CD14-positive monocyte (primary cell): ENCODE data around the gene IBA57. TPM values are rescaled to one million over a fixed set of nuclear protein-coding genes. Genes with fewer than 3 reads are reported as not detected.

Experiments
- DNase-seq, 3 donors: peaks; one replicate each; pipeline ENCODE4 v3.0.0-alpha.2; 2011 to 2022
- H2AFZ ChIP-seq: 2 replicates; pipeline ENCODE4 v1.6.0; 2012; ENCODE audit warnings: mild to moderate bottlenecking, low read depth, low read length, inconsistent platforms; ENCODE audit not compliant: insufficient read depth, poor library complexity, severe bottlenecking
- H3K27ac ChIP-seq, 2 donors: 1 replicate in 1 of 2; 2 replicates in 1 of 2; pipeline ENCODE4 v1.5.1; 2012 to 2013; ENCODE audit warnings: low read length in 2 of 2, control low read depth in 1 of 2, inconsistent platforms in 1 of 2, low read depth in 1 of 2, mild to moderate bottlenecking in 1 of 2
- H3K27me3 ChIP-seq, 2 donors: one replicate each; pipeline versions ENCODE4 v1.6.0 to v1.6.1; 2011 to 2013; ENCODE audit warnings: low read length in 2 of 2; ENCODE audit not compliant: control insufficient read depth in 2 of 2, insufficient read depth in 2 of 2
- H3K36me3 ChIP-seq, 2 donors: replicated peaks in 1 of 2; 1 replicate in 1 of 2; 2 replicates in 1 of 2; pipeline versions ENCODE4 v1.5.1 to v1.6.1; 2012 to 2013; ENCODE audit warnings: low read length in 2 of 2, control low read depth in 1 of 2, inconsistent platforms in 1 of 2, mild to moderate bottlenecking in 1 of 2; ENCODE audit not compliant: insufficient read depth in 2 of 2, control insufficient read depth in 1 of 2
- H3K4me1 ChIP-seq, 2 donors: 1 replicate in 1 of 2; 2 replicates in 1 of 2; pipeline versions ENCODE4 v1.5.1 to v1.6.1; 2012 to 2013; ENCODE audit warnings: low read length in 2 of 2, control low read depth in 1 of 2, inconsistent platforms in 1 of 2, mild to moderate bottlenecking in 1 of 2, moderate library complexity in 1 of 2; ENCODE audit not compliant: insufficient read depth in 2 of 2, control insufficient read depth in 1 of 2
- H3K4me2 ChIP-seq: replicated peaks from 2 replicates; pipeline ENCODE3; 2012; ENCODE audit warnings: low read length, moderate library complexity, mild to moderate bottlenecking; ENCODE audit not compliant: poor library complexity, severe bottlenecking; ENCODE audit errors: extremely low read depth
- H3K4me3 ChIP-seq, 3 experiments: fragments of 200-600 bp in 1 of 3; sonication (generic) in 1 of 3; replicated peaks in 1 of 3; 1 replicate in 2 of 3; 2 replicates in 1 of 3; pipeline ENCODE4 v1.5.1; 2011 to 2013; ENCODE audit warnings: low read length in 3 of 3, mild to moderate bottlenecking in 3 of 3, control low read depth in 2 of 3, low read depth in 2 of 3, inconsistent platforms in 1 of 3, moderate library complexity in 1 of 3
- H3K79me2 ChIP-seq: 2 replicates; pipeline ENCODE4 v1.6.0; 2012; ENCODE audit warnings: mild to moderate bottlenecking, control low read depth, inconsistent platforms, low read length, moderate library complexity; ENCODE audit not compliant: insufficient read depth
- H3K9ac ChIP-seq: 2 replicates; pipeline ENCODE4 v1.6.0; 2017; ENCODE audit warnings: low read length, mild to moderate bottlenecking; ENCODE audit not compliant: insufficient read depth, poor library complexity, severe bottlenecking
- H3K9me3 ChIP-seq, 2 donors: replicated peaks in 1 of 2; 1 replicate in 1 of 2; 2 replicates in 1 of 2; pipeline versions ENCODE4 v1.5.1 to v1.6.1; 2012 to 2013; ENCODE audit warnings: low read length in 2 of 2, control low read depth in 1 of 2; ENCODE audit not compliant: control insufficient read depth in 1 of 2, insufficient read depth in 1 of 2
- H4K20me1 ChIP-seq: 2 replicates; pipeline ENCODE4 v1.6.0; 2012; ENCODE audit warnings: mild to moderate bottlenecking, low read length, control low read depth, moderate library complexity; ENCODE audit not compliant: insufficient read depth
- H3K27ac Mint-ChIP-seq, 7 donors: one replicate each; pipeline ENCODE4 v1.8.0; 2020; ENCODE audit warnings: mild to moderate bottlenecking in 7 of 7, mixed read lengths in 7 of 7, moderate library complexity in 6 of 7, inconsistent platforms in 2 of 7
- H3K27me3 Mint-ChIP-seq, 3 donors: one replicate each; pipeline ENCODE4 v1.8.0; 2021 to 2022; ENCODE audit warnings: low read depth in 3 of 3, mild to moderate bottlenecking in 3 of 3, mixed read lengths in 3 of 3, moderate library complexity in 3 of 3, inconsistent platforms in 1 of 3
- H3K36me3 Mint-ChIP-seq, 2 donors: one replicate each; pipeline ENCODE4 v1.8.0; 2020; ENCODE audit warnings: mixed read lengths in 2 of 2, inconsistent platforms in 1 of 2, mild to moderate bottlenecking in 1 of 2
- H3K4me1 Mint-ChIP-seq: one replicate; pipeline ENCODE4 v1.8.0; 2020; ENCODE audit warnings: mild to moderate bottlenecking, mixed read lengths
- H3K4me3 Mint-ChIP-seq, 2 donors: one replicate each; pipeline ENCODE4 v1.8.0; 2020; ENCODE audit warnings: mild to moderate bottlenecking in 2 of 2, mixed read lengths in 2 of 2, moderate library complexity in 1 of 2
- H3K9me3 Mint-ChIP-seq, 7 donors: one replicate each; pipeline ENCODE4 v1.8.0; 2020 to 2022; ENCODE audit warnings: mixed read lengths in 7 of 7, mild to moderate bottlenecking in 6 of 7, moderate library complexity in 6 of 7, inconsistent platforms in 2 of 7
- CTCF ChIP-seq: fragments of 200-600 bp; IDR thresholded peaks from one replicate; pipeline ENCODE4 v1.8.0; 2022; ENCODE audit warnings: antibody characterized with exemption, mild to moderate bottlenecking
- WGBS: methylation state at CpG from one replicate; pipeline ENCODE4 v1.1.5; 2013; ENCODE audit warnings: missing lambda C conversion rate; ENCODE audit not compliant: insufficient coverage; 5-methylcytosine and 5-hydroxymethylcytosine counted together
- intact Hi-C, 2 donors: fragments of 100-400 bp; cut with micrococcal nuclease; formaldehyde crosslinking; loops; one replicate each; pipeline versions ENCODE4 v1.15.0 to v1.15.1; 2023
- polyA plus RNA-seq, 3 donors: library from polyadenylated mRNA; depleted of rRNA in 1 of 3; unstranded in 2 of 3; stranded (reverse) in 1 of 3; fragments of 300-500 nt in 2 of 3; fragments of >200 nt in 1 of 3; fragmentation: Illumina TruSeq in 2 of 3; gene quantifications; 1 replicate in 2 of 3; 2 replicates in 1 of 3; pipeline ENCODE4 v1.2.3, GENCODE V29; 2012 to 2021

The IBA57 gene
- polyA plus RNA-seq, 3 donors, result 1.6 to 2.1 (median 1.7) TPM

- H3K27me3 Mint-ChIP-seq, result peaks cover 3 to 32% (median 18%) of the 10 kb centered on the region in 3 donors
- Histone ChIP-seq H4K20me1 (no peaks in the 10 kb centered on the region), H3K9me3 (no peaks in the 10 kb centered on the region), H3K4me2 (no peak overlapping the region), H3K27ac (no peak overlapping the region), H3K4me1 (peaks cover 28 to 32% of the 10 kb centered on the region in 2 donors), H3K27me3 (peaks cover 0 to 16% of the 10 kb centered on the region in 2 donors), H3K79me2 (no peaks in the 10 kb centered on the region), H2AFZ (no peak overlapping the region), H3K36me3 (no peaks in the 10 kb centered on the region), H3K4me3 (no peak overlapping the region), H3K9ac (no peak overlapping the region)
- no peak overlapping the region for H3K27ac Mint-ChIP-seq
- no peaks in the 10 kb centered on the region for H3K9me3 Mint-ChIP-seq
- peak overlapping the region in 1 of 2 donors; percentile 48 for H3K4me3 Mint-ChIP-seq
- intact Hi-C loops, result no loop called here
- no peaks in the 10 kb centered on the region for H3K36me3 Mint-ChIP-seq
- no peak for TF ChIP-seq CTCF
- 95% methylated on average over 8 of the region's 9 CpGs for WGBS
- H3K4me1 Mint-ChIP-seq, result peaks cover 29% of the 10 kb centered on the region
- no peak for DNase-seq
These were observed 3.7 kb upstream of the IBA57 start for GRCh38 chr1:228161866-228162265.

GRCh38 chr1:228162286-228163006 lies 3.2 kb upstream of the IBA57 start:
- H3K27me3 Mint-ChIP-seq, result peaks cover 2 to 28% (median 14%) of the 10 kb centered on the region in 3 donors
- Histone ChIP-seq H3K27ac (no peak overlapping the region), H3K36me3 (no peaks in the 10 kb centered on the region), H3K79me2 (peaks cover 2% of the 10 kb centered on the region), H3K9me3 (no peaks in the 10 kb centered on the region), H3K4me2 (no peak overlapping the region), H3K9ac (no peak overlapping the region), H3K4me3 (no peak overlapping the region), H4K20me1 (no peaks in the 10 kb centered on the region), H2AFZ (no peak overlapping the region), H3K27me3 (peaks cover 0 to 16% of the 10 kb centered on the region in 2 donors), H3K4me1 (peaks cover 30 to 35% of the 10 kb centered on the region in 2 donors)
- H3K4me1 Mint-ChIP-seq, result peaks cover 31% of the 10 kb centered on the region
- no peak for TF ChIP-seq CTCF
- H3K4me3 Mint-ChIP-seq, result peak overlapping the region in 1 of 2 donors; percentile 48
- no peaks in the 10 kb centered on the region for H3K9me3 Mint-ChIP-seq
- H3K36me3 Mint-ChIP-seq, result no peaks in the 10 kb centered on the region
- no peak overlapping the region for H3K27ac Mint-ChIP-seq
- no peak for DNase-seq
- WGBS, result 23% methylated on average over 9 of the region's 14 CpGs
- intact Hi-C loops, result no loop called here
